ENCODE results near the gene THRB.
"Not testable (repeated sequence)": the region's sequence is repeated elsewhere in the genome, so short reads cannot be mapped to it uniquely, and the experiment has no call there.

Gene THRB

GRCh38 chr3:24446032-24446431 is 48.6 kb downstream of the THRB start:
- DNase-seq (ENCODE audit: low read depth): no peak

- no peak for DNase-seq (ENCODE audit: low read depth)
These were observed 51.2 kb downstream of the THRB start for GRCh38 chr3:24443476-24443875.

DNA sequence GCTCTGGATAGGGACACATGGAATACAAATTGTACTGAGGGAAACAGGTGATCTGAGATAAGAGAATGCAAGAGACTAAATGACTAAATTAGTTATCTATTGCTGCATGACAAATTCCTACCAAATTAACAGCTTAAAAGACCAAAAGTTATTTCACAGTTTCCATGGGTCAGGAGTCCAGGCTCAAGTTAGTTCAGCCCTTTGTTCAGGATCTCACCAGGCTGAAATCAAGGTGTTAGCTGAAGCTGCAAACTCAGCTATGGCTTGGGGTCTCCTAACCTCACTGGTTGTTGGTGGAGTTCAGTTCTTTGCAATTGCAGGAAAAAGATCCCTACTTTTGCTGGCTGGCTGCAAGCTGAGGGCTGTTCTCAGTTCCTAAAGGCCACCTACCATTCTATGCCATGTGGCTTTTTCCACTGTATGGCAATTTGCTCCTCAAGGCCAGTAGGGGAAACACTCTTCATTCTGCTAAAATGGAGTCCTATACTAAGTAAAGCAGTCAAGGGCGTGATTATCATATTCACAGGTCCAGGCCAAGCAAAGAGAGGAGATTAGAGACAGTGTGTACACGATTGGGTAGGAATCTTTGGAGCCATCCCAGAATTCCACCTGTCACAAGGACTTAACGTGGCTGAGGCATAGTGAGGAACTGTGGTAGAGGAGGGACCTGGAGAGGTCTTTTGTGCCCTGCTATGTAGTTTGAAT is 53.7 kb downstream of the THRB start:
- DNase-seq (ENCODE audit: low read depth): no peak

- DNase-seq (ENCODE audit: low read depth): no peak
These were observed 55.6 kb downstream of the THRB start for GRCh38 chr3:24439021-24439420.

GRCh38 chr3:24437326-24437725 is 57.3 kb downstream of the THRB start:
- DNase-seq (ENCODE audit: low read depth): no peak

DNA sequence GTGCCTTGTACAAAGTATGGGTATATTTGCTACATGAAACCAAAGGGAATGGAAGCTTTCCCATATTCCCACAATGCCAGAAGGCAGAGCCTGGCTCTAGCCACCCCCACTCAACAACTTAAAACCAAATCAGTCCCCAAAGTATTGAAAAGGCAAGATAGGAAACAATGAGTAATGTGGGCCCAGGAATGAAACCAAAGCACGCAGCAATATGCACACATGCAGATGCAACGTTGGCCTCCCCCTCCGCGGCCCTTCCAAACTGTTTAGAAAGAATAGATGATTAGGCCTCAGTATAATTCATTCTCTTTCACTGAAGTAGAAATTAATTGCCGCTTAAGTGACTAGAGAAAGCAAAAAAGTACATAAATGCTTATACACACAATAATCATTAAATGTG is 59.1 kb downstream of the THRB start:
- no peak for DNase-seq (ENCODE audit: low read depth)

GRCh38 chr3:24434651-24435050 is 60.0 kb downstream of the THRB start:
- DNase-seq (ENCODE audit: low read depth): no peak

GRCh38 chr3:24433838-24434591 is 60.6 kb downstream of the THRB start:
- no peak for DNase-seq (ENCODE audit: low read depth)

DNA sequence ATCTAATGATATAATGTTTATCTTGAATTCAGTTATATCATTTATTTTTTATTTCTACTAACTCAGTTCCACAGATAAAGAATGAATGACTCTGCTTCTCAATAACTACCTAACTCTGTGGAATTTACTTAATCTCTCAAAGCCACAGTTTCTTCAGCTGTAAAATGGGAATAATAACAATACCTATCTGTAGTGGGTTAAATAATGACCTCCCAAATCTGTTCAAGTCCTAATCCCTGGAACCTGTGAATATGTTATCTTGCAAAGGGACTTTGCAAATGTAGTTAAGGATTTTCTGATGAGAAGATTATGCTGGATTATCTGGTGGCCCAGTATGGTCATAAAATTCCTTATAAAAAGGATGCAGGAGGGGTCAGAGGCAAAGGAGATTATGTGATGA is 61.7 kb downstream of the THRB start:
- DNase-seq (ENCODE audit: low read depth): no peak

GRCh38 chr3:24428481-24428880 is 66.2 kb downstream of the THRB start:
- DNase-seq (ENCODE audit: low read depth): no peak

DNA sequence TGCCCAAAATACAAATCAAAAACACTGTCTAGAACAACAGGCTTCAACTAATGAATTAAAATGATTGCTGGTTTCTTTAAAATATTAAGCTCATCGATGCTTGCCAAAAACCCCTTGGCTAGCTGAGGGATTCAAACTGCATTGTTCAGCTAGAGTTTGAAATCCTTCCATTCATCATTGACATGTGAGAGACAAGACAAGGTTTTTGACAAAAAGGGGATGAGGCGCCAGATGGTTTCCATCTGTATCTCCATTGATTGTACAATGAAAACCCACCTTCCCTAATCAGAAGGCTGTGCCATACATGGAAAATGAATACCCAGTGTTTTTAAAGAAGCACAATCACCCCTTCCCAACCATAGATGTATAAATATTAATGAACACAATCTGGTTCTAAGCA is 67.8 kb downstream of the THRB start:
- no peak for DNase-seq (ENCODE audit: low read depth)

- DNase-seq (ENCODE audit: low read depth): not testable (repeated sequence)
These were observed 73.8 kb downstream of the THRB start for GRCh38 chr3:24420829-24421228.

GRCh38 chr3:24420224-24420623 is 74.4 kb downstream of the THRB start:
- DNase-seq (ENCODE audit: low read depth): no peak

GRCh38 chr3:24419067-24419791 is 75.4 kb downstream of the THRB start:
- DNase-seq (ENCODE audit: low read depth): no peak

- DNase-seq (ENCODE audit: low read depth): no peak
These were observed 76.9 kb downstream of the THRB start for GRCh38 chr3:24417730-24418129.

DNA sequence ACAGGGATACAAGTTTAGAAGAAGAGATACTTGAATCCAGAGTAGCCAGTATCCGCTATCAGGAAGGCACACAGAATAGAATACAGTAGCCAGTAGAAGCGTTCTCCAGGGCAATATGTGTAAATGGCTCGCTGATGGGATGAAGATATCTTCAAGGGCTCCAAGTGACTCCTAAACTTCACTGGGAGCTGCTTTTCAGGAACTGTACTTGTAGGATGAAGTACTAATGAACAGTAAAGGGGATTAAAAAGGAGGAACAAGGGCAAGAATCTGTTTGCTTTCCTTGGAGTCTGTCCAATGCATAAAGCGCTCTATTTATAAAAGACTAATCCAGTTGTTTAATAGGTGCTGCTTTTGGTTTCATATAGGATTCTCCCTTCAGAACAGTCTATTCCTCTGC is 78.4 kb downstream of the THRB start:
- DNase-seq (ENCODE audit: low read depth): no peak

- no peak for DNase-seq (ENCODE audit: low read depth)
These were observed 78.8 kb downstream of the THRB start for GRCh38 chr3:24415824-24416223.

- DNase-seq (ENCODE audit: low read depth): not testable (repeated sequence)
These were observed 81.0 kb downstream of the THRB start for GRCh38 chr3:24413662-24414061.

DNA sequence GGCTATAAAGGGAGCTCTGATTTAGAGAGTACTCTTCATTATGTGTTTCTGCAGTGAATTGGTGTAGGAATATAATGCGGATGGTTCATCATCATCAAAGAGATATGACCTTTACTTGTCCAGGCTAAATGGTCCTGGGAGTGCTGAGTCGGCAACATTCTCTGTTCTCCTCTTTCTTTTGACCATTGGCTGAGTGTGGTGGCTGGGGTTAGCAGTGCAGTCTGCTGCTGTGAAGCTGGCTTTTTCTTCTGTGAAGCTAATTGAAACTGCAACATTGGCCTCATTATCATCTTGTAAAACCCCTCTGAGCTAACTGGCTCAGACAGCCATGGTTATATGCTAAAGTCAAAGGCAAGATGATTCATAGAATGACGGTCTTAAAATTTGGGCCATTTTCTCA is 83.8 kb downstream of the THRB start:
- no peak for DNase-seq (ENCODE audit: low read depth)

DNA sequence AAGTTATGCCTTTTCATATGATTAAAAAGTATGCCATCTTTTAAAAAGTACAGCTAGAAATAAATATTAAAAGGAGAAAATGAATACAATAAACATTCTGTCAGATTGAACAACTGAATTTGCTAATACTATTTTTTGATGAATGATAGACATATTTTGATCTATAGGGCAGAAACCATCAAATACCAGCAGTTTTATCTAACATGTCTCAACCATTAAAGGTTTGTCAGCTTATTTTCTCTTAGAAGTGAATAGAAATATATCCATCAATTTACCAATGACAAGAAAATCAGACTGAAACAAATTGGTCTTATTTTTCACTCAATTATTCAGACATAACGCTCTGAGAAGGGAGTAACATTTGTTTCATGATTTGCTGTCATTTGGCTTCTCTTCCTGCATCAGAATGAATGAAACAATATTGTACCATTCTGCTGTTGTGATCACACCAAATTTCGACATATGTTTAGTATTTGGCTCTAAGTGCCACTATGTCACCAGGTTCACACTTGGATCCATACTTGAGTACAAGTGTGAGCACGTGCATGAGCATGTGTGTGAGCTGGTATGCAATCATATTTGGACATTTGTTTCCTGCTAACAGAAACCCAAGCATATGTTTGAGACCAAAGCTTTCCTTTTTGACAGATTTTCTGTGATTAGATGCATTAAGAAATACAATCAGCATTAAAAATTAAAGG is 86.5 kb downstream of the THRB start:
- DNase-seq (ENCODE audit: low read depth): no peak

GRCh38 chr3:24406900-24407299 is 87.8 kb downstream of the THRB start:
- DNase-seq (ENCODE audit: low read depth): no peak

- DNase-seq (ENCODE audit: low read depth): no peak
These were observed 89.6 kb downstream of the THRB start for GRCh38 chr3:24405057-24405456.

DNA sequence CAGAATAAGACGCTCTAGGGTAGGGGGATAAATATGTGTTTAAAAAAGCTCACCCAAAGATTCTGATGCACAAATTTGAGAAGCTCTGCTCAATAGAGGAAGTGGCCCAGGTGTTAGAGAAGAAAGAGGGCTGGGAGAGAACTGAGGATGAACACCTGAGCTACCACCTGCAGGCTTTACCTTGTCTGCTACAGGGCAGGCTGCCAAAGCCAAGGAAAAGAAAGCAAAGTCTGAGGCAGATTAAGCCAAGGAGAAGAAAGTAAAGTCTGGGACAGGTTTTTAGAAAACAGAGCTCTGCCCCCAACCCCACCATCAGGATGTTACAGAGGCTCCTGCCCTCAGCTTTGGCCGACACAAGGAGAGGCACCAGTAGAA is 92.9 kb downstream of the THRB start:
- no peak for DNase-seq (ENCODE audit: low read depth)
